Peyer's patch (tissue), 4 donors: ENCODE data around the gene SELENON.

Experiments
- POLR2A ChIP-seq, 2 donors: fragments of 450-650 bp; IDR thresholded peaks; one replicate each; pipeline ENCODE4 v1.5.1; 2017; ENCODE audit warnings: antibody characterized with exemption in 2 of 2, mild to moderate bottlenecking in 2 of 2, moderate library complexity in 2 of 2
- TF ChIP-seq, protein P1 (sequence below), 6 experiments: fragments of 450-650 bp in 4 of 6; fragments of 200-600 bp in 2 of 6; sonication (generic) in 1 of 6; IDR thresholded peaks; one replicate each; pipeline ENCODE4 v1.5.1; 2017 to 2019; ENCODE audit warnings: antibody characterized with exemption in 6 of 6, mild to moderate bottlenecking in 3 of 6, moderate library complexity in 1 of 6

DNA sequence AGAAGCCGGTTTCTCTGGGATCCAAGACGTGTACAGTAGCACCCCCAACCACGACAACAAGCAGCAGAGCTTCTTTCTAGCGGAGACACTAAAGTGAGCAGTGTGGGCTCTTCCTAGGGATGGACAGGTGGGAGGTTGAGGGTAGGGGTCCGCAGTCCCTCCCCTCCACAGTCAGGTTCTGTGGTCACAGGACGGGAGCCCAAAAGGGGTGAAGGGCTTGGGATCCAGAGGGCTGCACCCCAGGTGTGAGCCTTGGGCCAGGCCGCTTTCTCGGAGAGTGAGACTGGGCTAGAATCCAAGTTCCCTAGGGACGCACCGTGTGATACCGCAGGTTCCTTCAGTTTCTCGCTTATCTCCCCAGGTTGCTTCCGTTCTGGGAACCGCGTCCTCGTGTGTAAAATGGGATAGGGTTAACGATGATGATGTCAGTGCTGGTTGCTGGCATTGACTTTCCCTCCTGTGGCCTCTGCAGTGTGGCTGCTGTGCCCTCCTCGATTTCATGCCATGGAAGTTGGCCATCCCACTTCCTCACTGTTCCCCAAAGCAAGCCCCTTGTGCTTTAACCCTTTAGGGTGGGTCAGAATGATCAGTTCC is 17.3 kb upstream of the SELENON start:
- TF ChIP-seq, protein P1, sequence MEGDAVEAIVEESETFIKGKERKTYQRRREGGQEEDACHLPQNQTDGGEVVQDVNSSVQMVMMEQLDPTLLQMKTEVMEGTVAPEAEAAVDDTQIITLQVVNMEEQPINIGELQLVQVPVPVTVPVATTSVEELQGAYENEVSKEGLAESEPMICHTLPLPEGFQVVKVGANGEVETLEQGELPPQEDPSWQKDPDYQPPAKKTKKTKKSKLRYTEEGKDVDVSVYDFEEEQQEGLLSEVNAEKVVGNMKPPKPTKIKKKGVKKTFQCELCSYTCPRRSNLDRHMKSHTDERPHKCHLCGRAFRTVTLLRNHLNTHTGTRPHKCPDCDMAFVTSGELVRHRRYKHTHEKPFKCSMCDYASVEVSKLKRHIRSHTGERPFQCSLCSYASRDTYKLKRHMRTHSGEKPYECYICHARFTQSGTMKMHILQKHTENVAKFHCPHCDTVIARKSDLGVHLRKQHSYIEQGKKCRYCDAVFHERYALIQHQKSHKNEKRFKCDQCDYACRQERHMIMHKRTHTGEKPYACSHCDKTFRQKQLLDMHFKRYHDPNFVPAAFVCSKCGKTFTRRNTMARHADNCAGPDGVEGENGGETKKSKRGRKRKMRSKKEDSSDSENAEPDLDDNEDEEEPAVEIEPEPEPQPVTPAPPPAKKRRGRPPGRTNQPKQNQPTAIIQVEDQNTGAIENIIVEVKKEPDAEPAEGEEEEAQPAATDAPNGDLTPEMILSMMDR (IDR thresholded peaks at IDR 0.05), result no peak
- TF ChIP-seq POLR2A (IDR thresholded peaks at IDR 0.05), result no peak
